Tibial nerve (tissue), 4 donors: ENCODE data around the gene SERINC5. TPM values are rescaled to one million over a fixed set of nuclear protein-coding genes. Genes with fewer than 3 reads are reported as not detected.

Experiments used
- DNase-seq, 2 donors: peaks; one replicate each; pipeline ENCODE4 v3.0.0-alpha.2; 2019; ENCODE audit warnings: low spot score in 2 of 2
- H3K27ac ChIP-seq, 4 donors: fragments of 200-600 bp; sonication (generic) in 3 of 4; one replicate each; pipeline ENCODE4 v1.5.1; 2017 to 2019; ENCODE audit warnings: mild to moderate bottlenecking in 1 of 4
- H3K27me3 ChIP-seq, 2 donors: fragments of 200-600 bp; sonication (generic) in 1 of 2; one replicate each; pipeline versions ENCODE4 v1.5.1 to v1.6.0; 2017 to 2019
- H3K36me3 ChIP-seq, 3 donors: fragments of 200-600 bp; sonication (generic); one replicate each; pipeline ENCODE4 v1.5.1; 2018 to 2019
- H3K4me1 ChIP-seq, 4 donors: fragments of 200-600 bp; sonication (generic) in 3 of 4; one replicate each; pipeline ENCODE4 v1.5.1; 2017 to 2019
- H3K4me3 ChIP-seq, 4 donors: fragments of 200-600 bp; sonication (generic) in 3 of 4; one replicate each; pipeline ENCODE4 v1.5.1; 2017 to 2019; ENCODE audit warnings: mild to moderate bottlenecking in 1 of 4, moderate library complexity in 1 of 4
- H3K9me3 ChIP-seq, 4 donors: fragments of 200-600 bp; sonication (generic) in 3 of 4; one replicate each; pipeline ENCODE4 v1.5.1; 2017 to 2019
- CTCF ChIP-seq, 5 experiments: fragments of 200-600 bp in 3 of 5; fragments of 450-650 bp in 2 of 5; sonication (generic) in 3 of 5; IDR thresholded peaks; one replicate each; pipeline ENCODE4 v1.5.1; 2016 to 2019; ENCODE audit warnings: antibody characterized with exemption in 5 of 5, mild to moderate bottlenecking in 3 of 5, moderate library complexity in 2 of 5
- EP300 ChIP-seq, 2 donors: sonication (generic); formaldehyde crosslinking; IDR thresholded peaks; one replicate each; pipeline ENCODE4 v1.6.1; 2017; ENCODE audit warnings: antibody characterized with exemption in 2 of 2, mild to moderate bottlenecking in 1 of 2
- POLR2A ChIP-seq, 2 donors: fragments of 450-650 bp; IDR thresholded peaks; one replicate each; pipeline ENCODE4 v1.6.1; 2017; ENCODE audit warnings: antibody characterized with exemption in 2 of 2, mild to moderate bottlenecking in 2 of 2, moderate library complexity in 2 of 2
- whole genome bisulfite sequencing, 2 donors: methylation state at CpG; one replicate each; pipeline ENCODE4 v1.1.5; 2018; 5-methylcytosine and 5-hydroxymethylcytosine counted together
- total RNA-seq, 4 donors: library from RNA; depleted of rRNA; stranded (reverse); fragments of >200 nt; gene quantifications; one replicate each; pipeline ENCODE4 v1.1.0, GENCODE V29; 2016

SERINC5 gene
- total RNA-seq, 4 donors from 2014 or later = 29.1 to 35.8 (median 32.3) TPM

GRCh38 chr5:80255431-80255810, 427 bp downstream of the SERINC5 start:
- H3K27ac ChIP-seq = peak overlapping the region; percentile 93 to 98 (median 96)
- peak in 1 of 2 donors; percentile 23 for DNase-seq
- no peaks in the 10 kb centered on the region for H3K36me3 ChIP-seq
- TF ChIP-seq EP300 (IDR thresholded peaks at IDR 0.05) = no peak
- TF ChIP-seq POLR2A (IDR thresholded peaks at IDR 0.05) = no peak
- TF ChIP-seq CTCF (IDR thresholded peaks at IDR 0.05) = no peak
- H3K9me3 ChIP-seq = no peaks in the 10 kb centered on the region
- H3K27me3 ChIP-seq = no peaks in the 10 kb centered on the region
- 0% methylated on average over 18 to 29 of the region's 37 CpGs for WGBS, 2 donors
- H3K4me3 ChIP-seq = peak overlapping the region; percentile 88 to 96 (median 90)
- peaks cover 0 to 52% (median 27%) of the 10 kb centered on the region in 4 donors for H3K4me1 ChIP-seq

GRCh38 chr5:80254767-80255430, 949 bp downstream of the SERINC5 start:
- peak in 1 of 2 donors; percentile 19 for DNase-seq
- H3K4me3 ChIP-seq = peak overlapping the region; percentile 88 to 96 (median 90)
- H3K4me1 ChIP-seq = peaks cover 0 to 57% (median 28%) of the 10 kb centered on the region in 4 donors
- no peaks in the 10 kb centered on the region for H3K27me3 ChIP-seq
- H3K27ac ChIP-seq = peak overlapping the region; percentile 93 to 98 (median 96)
- TF ChIP-seq EP300 (IDR thresholded peaks at IDR 0.05) (peak in 1 of 2 donors; percentile 4), CTCF (IDR thresholded peaks at IDR 0.05) (no peak), POLR2A (IDR thresholded peaks at IDR 0.05) (no peak)
- 1 to 2% methylated on average over 23 of the region's 23 CpGs for WGBS, 2 donors
- no peaks in the 10 kb centered on the region for H3K36me3 ChIP-seq
- no peaks in the 10 kb centered on the region for H3K9me3 ChIP-seq

GRCh38 chr5:80251636-80252035, 4.2 kb downstream of the SERINC5 start:
- TF ChIP-seq CTCF (IDR thresholded peaks at IDR 0.05) (no peak), POLR2A (IDR thresholded peaks at IDR 0.05) (no peak), EP300 (IDR thresholded peaks at IDR 0.05) (no peak)
- WGBS, 2 donors = 79 to 88% methylated on average over 8 of the region's 8 CpGs
- Histone ChIP-seq H3K9me3 (no peaks in the 10 kb centered on the region), H3K4me1 (peaks cover 0 to 69% (median 36%) of the 10 kb centered on the region in 4 donors), H3K36me3 (no peaks in the 10 kb centered on the region), H3K4me3 (no peak overlapping the region), H3K27ac (peak overlapping the region in 2 of 4 donors; percentile 27 to 98), H3K27me3 (no peaks in the 10 kb centered on the region)
- DNase-seq = no peak

- Histone ChIP-seq H3K9me3 (no peaks in the 10 kb centered on the region), H3K4me3 (no peak overlapping the region), H3K27ac (no peak overlapping the region), H3K27me3 (no peaks in the 10 kb centered on the region), H3K4me1 (peaks cover 0 to 77% (median 42%) of the 10 kb centered on the region in 4 donors), H3K36me3 (no peaks in the 10 kb centered on the region)
- 76 to 78% methylated on average over 7 of the region's 7 CpGs for WGBS, 2 donors
- TF ChIP-seq CTCF (IDR thresholded peaks at IDR 0.05) = no peak
- TF ChIP-seq POLR2A (IDR thresholded peaks at IDR 0.05) = no peak
- TF ChIP-seq EP300 (IDR thresholded peaks at IDR 0.05) = no peak
- DNase-seq = no peak
These were observed 5.0 kb downstream of the SERINC5 start for GRCh38 chr5:80250801-80251200.

GRCh38 chr5:80249901-80250300, 5.9 kb downstream of the SERINC5 start:
- WGBS, 2 donors = 26 to 33% methylated on average over 1 of the region's 1 CpG
- TF ChIP-seq EP300 (IDR thresholded peaks at IDR 0.05) (no peak), CTCF (IDR thresholded peaks at IDR 0.05) (no peak), POLR2A (IDR thresholded peaks at IDR 0.05) (no peak)
- H3K27me3 ChIP-seq = no peaks in the 10 kb centered on the region
- no peak for DNase-seq
- H3K9me3 ChIP-seq = no peaks in the 10 kb centered on the region
- peaks cover 0 to 86% (median 44%) of the 10 kb centered on the region in 4 donors for H3K4me1 ChIP-seq
- peak overlapping the region in 1 of 4 donors; percentile 26 for H3K27ac ChIP-seq
- H3K4me3 ChIP-seq = no peak overlapping the region
- no peaks in the 10 kb centered on the region for H3K36me3 ChIP-seq
